ENCODE results near the gene RERE. TPM values are rescaled to one million over a fixed set of nuclear protein-coding genes. Genes with fewer than 3 reads are reported as not detected.

Gene RERE
- total and polyA plus RNA-seq, 4 donors, result 26.8 to 133 (median 82.7) TPM

DNA sequence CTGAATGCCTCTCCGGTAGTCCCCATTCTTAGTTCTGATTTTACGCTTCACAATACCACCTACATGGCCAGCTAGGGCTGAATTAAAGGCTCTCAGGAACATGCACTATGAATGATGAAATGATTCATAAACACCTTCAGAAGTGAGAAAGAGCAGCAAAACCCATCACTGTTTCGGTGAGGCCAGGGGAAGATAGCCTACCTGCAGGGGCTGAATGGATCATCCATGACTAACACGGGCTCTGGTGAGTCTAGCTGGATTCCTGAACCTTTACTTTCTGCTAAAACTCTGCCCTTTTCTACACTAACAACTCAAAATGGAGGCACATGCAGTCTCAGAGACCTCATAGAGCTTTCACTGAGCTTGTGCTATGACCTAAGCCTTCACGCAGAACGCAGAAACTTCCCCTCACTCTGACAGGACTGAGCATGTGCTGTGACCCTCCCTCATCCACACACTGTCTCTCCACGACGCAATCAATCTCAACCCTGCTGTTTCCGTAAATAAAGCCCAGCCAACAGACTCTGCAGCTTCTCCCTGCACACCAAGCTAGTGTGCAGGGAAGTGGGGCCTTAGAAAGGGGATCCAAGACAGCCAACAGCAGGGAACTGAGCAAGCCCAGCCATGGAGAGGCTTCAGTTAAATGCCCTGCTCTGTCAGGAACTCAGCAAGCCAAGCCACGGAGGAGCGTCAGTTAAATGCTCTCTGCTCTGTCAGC lies 291.7 kb downstream of the RERE start:
- ATAC-seq (ENCODE audit: low FRiP score) (peak; percentile 95), DNase-seq (peak; percentile 81 to 86)
- WGBS, 2 donors, result 0 to 1% methylated on average over 11 of the region's 11 CpGs
- H3K36me3 ChIP-seq (ENCODE audit: control insufficient read depth in 1 of 2, insufficient read depth in 2 of 2, low read length in 1 of 2), result no peaks in the 10 kb centered on the region
- H3K27me3 ChIP-seq (ENCODE audit: control insufficient read depth in 1 of 2, insufficient read depth in 2 of 2, low read length in 1 of 2), result no peaks in the 10 kb centered on the region
- intact Hi-C loops (cut with DNase I), result loop anchor here in 1 of 2 donors (10.0 kb wide), 1 partner anchor 151 kb away; no protein-coding TSS in a partner anchor
- H3K4me1 ChIP-seq (ENCODE audit: control insufficient read depth in 1 of 2, insufficient read depth in 2 of 2, low read length in 2 of 2), result peaks cover 0 to 2% of the 10 kb centered on the region in 2 donors
- peak overlapping the region; percentile 36 to 91 for H3K27ac ChIP-seq (ENCODE audit: low read depth in 1 of 2, low read length in 2 of 2)
- no peaks in the 10 kb centered on the region for H3K9me3 ChIP-seq (ENCODE audit: control insufficient read depth, low read length)
- H3K4me3 ChIP-seq (ENCODE audit: low read length in 2 of 2), result peak overlapping the region; percentile 65 to 87

DNA sequence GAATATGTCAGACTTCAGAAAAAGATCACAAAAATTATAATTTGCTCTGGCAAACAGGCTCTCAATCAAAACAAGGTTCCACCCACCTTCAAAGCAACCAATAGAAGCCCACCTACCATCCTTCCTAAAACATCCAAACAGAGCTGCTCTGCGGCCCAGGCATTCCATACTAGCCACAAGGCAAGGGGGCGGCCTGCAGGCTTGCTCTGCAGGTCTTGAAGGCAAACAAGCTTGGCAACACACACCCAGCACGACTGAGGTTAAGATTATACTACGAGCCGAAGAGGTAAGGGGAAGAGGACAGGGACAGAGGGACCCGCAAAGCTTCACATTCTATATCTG lies 292.3 kb downstream of the RERE start:
- ATAC-seq (ENCODE audit: low FRiP score) (peak; percentile 61), DNase-seq (no peak)
- WGBS, 2 donors, result 0 to 2% methylated on average over 6 of the region's 6 CpGs
- Histone ChIP-seq H3K36me3 (ENCODE audit: control insufficient read depth in 1 of 2, insufficient read depth in 2 of 2, low read length in 1 of 2) (no peaks in the 10 kb centered on the region), H3K27ac (ENCODE audit: low read depth in 1 of 2, low read length in 2 of 2) (peak overlapping the region; percentile 36 to 91), H3K4me1 (ENCODE audit: control insufficient read depth in 1 of 2, insufficient read depth in 2 of 2, low read length in 2 of 2) (peaks cover 0 to 2% of the 10 kb centered on the region in 2 donors), H3K27me3 (ENCODE audit: control insufficient read depth in 1 of 2, insufficient read depth in 2 of 2, low read length in 1 of 2) (no peaks in the 10 kb centered on the region), H3K9me3 (ENCODE audit: control insufficient read depth, low read length) (no peaks in the 10 kb centered on the region), H3K4me3 (ENCODE audit: low read length in 2 of 2) (peak overlapping the region; percentile 65 to 87)
- intact Hi-C loops (cut with DNase I), result loop anchor here in 1 of 2 donors (10.0 kb wide), 1 partner anchor 150 kb away; no protein-coding TSS in a partner anchor

DNA sequence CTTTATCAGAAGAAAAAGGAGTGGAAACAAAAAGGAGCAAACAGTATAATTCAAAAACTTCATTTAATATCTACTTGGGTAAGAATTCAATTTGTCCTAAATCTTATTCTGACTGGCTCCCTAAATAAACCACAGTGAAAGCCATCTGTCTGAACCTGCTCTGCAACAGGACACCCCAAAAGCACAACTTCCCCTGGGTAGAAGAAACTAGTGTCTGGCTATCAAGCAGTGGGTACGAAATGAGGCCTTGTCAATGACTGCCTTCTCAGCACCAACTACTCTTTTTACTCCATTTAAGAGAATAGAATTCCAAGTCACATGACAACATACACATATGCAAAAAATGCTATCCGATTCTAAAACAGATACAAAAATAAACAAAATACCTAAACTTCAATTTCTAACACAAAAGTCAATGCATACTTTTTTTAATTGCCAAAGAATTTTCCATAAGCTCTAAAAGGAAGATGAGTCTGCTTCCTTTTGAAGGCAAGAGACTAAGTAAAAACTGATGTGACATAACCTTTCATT lies 292.7 kb downstream of the RERE start:
- 4 to 11% methylated on average over 2 of the region's 2 CpGs for WGBS, 2 donors
- Histone ChIP-seq H3K4me1 (ENCODE audit: control insufficient read depth in 1 of 2, insufficient read depth in 2 of 2, low read length in 2 of 2) (peaks cover 0 to 2% of the 10 kb centered on the region in 2 donors), H3K36me3 (ENCODE audit: control insufficient read depth in 1 of 2, insufficient read depth in 2 of 2, low read length in 1 of 2) (no peaks in the 10 kb centered on the region), H3K27ac (ENCODE audit: low read depth in 1 of 2, low read length in 2 of 2) (peak overlapping the region in 1 of 2 donors; percentile 57), H3K27me3 (ENCODE audit: control insufficient read depth in 1 of 2, insufficient read depth in 2 of 2, low read length in 1 of 2) (no peaks in the 10 kb centered on the region), H3K4me3 (ENCODE audit: low read length in 2 of 2) (peak overlapping the region; percentile 42 to 87), H3K9me3 (ENCODE audit: control insufficient read depth, low read length) (no peaks in the 10 kb centered on the region)
- intact Hi-C loops (cut with DNase I), result loop anchor here in 1 of 2 donors (10.0 kb wide), 1 partner anchor 150 kb away; no protein-coding TSS in a partner anchor
- DNase-seq (no peak), ATAC-seq (ENCODE audit: low FRiP score) (no peak)

DNA sequence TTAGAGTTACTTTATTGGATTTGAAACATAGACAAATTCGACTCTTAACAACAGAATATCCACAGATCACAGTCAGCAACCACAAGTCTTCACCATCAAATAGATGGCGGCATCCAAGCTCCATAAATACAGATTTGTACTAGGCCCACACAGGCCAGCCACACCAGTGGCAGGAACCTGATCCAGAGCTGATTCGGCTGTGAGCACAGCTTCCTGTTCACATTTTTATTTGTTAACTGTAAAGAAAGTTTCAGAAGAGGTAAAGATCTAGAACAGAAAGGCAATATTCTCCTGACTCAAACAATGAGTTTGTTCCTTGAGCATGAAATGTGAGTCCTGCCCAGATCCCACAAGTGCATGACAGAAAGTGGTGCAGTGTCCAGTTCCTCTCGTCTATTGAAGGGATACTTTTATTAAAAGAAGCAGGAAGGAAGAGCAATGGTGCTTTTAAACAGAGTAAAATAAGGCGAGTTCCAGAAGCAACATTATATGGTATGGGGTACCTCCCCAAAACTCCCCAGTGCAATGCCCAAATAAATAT lies 293.7 kb downstream of the RERE start:
- ATAC-seq (ENCODE audit: low FRiP score), result no peak
- intact Hi-C loops (cut with DNase I), result loop anchor here in 1 of 2 donors (10.0 kb wide), 1 partner anchor 149 kb away; no protein-coding TSS in a partner anchor
- Histone ChIP-seq H3K4me1 (ENCODE audit: control insufficient read depth in 1 of 2, insufficient read depth in 2 of 2, low read length in 2 of 2) (peaks cover 0 to 2% of the 10 kb centered on the region in 2 donors), H3K36me3 (ENCODE audit: control insufficient read depth in 1 of 2, insufficient read depth in 2 of 2, low read length in 1 of 2) (no peaks in the 10 kb centered on the region), H3K27ac (ENCODE audit: low read depth in 1 of 2, low read length in 2 of 2) (peak overlapping the region in 1 of 2 donors; percentile 39), H3K9me3 (ENCODE audit: control insufficient read depth, low read length) (no peaks in the 10 kb centered on the region), H3K4me3 (ENCODE audit: low read length in 2 of 2) (no peak overlapping the region), H3K27me3 (ENCODE audit: control insufficient read depth in 1 of 2, insufficient read depth in 2 of 2, low read length in 1 of 2) (no peaks in the 10 kb centered on the region)
- WGBS, 2 donors, result 58 to 61% methylated on average over 5 of the region's 5 CpGs
- no peak for DNase-seq

DNA sequence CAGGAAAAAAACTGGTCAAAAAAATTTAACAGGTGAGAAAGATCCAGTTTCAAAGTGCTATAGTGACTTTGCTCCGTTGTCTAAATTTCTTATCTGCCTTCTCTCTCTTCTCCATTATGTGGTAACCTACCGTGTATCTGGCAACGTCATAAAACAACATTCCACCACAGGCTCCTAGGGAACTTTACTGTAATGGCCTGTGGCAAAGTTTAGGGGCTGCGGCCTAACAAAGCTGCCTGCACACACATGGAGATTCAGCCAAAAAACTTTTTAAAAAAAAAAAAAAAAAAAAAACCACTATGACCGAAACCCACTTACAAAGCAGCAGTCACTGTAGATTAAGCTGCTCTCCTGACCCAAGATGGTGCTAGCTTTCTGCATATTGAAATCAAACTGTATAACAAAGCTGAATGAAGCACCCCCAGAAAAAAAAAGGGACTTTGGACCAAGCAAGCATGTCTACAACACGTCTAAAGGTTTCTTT lies 296.9 kb downstream of the RERE start:
- intact Hi-C loops (cut with DNase I), result loop anchor here in 1 of 2 donors (10.0 kb wide), 1 partner anchor 146 kb away; no protein-coding TSS in a partner anchor

DNA sequence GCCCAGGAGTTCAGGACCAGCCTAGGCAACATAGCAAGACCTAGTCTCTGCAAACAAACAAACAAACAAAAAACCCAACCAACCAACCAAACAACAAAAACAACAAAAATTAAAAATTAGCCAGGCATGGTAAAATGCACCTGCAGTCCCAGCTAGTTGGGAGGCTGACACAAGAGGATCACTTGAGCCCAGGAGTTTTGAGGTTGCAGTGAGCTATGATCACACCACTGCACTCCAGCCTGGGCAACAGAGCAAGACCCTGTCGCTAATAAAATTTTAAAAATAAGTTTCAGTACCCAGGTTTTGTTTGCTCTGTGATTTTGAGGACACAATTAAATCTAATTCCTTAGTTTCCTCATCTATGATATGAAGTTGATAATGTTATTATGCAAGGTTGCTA lies 298.3 kb downstream of the RERE start:
- 96 to 99% methylated on average over 1 of the region's 1 CpG for WGBS, 2 donors
- intact Hi-C loops (cut with DNase I), result no loop called here
- no peak for DNase-seq
- no peaks in the 10 kb centered on the region for H3K36me3 ChIP-seq (ENCODE audit: control insufficient read depth in 1 of 2, insufficient read depth in 2 of 2, low read length in 1 of 2)
- H3K27me3 ChIP-seq (ENCODE audit: control insufficient read depth in 1 of 2, insufficient read depth in 2 of 2, low read length in 1 of 2), result no peaks in the 10 kb centered on the region
- no peak for ATAC-seq (ENCODE audit: low FRiP score)
- H3K27ac ChIP-seq (ENCODE audit: low read depth in 1 of 2, low read length in 2 of 2), result no peak overlapping the region
- no peak overlapping the region for H3K4me3 ChIP-seq (ENCODE audit: low read length in 2 of 2)
- peaks cover 0 to 5% of the 10 kb centered on the region in 2 donors for H3K4me1 ChIP-seq (ENCODE audit: control insufficient read depth in 1 of 2, insufficient read depth in 2 of 2, low read length in 2 of 2)
- H3K9me3 ChIP-seq (ENCODE audit: control insufficient read depth, low read length), result no peaks in the 10 kb centered on the region

More for the DNA sequence above, 296.9 kb downstream of the RERE start:
- DNase-seq (no peak), ATAC-seq (ENCODE audit: low FRiP score) (no peak)
- 57 to 67% methylated on average over 6 of the region's 6 CpGs for WGBS, 2 donors
- H3K27ac ChIP-seq (ENCODE audit: low read depth in 1 of 2, low read length in 2 of 2), result no peak overlapping the region
- peaks cover 0 to 6% of the 10 kb centered on the region in 2 donors for H3K4me1 ChIP-seq (ENCODE audit: control insufficient read depth in 1 of 2, insufficient read depth in 2 of 2, low read length in 2 of 2)
- H3K27me3 ChIP-seq (ENCODE audit: control insufficient read depth in 1 of 2, insufficient read depth in 2 of 2, low read length in 1 of 2), result no peaks in the 10 kb centered on the region
- no peak overlapping the region for H3K4me3 ChIP-seq (ENCODE audit: low read length in 2 of 2)
- H3K9me3 ChIP-seq (ENCODE audit: control insufficient read depth, low read length), result no peaks in the 10 kb centered on the region
- no peaks in the 10 kb centered on the region for H3K36me3 ChIP-seq (ENCODE audit: control insufficient read depth in 1 of 2, insufficient read depth in 2 of 2, low read length in 1 of 2)

DNA sequence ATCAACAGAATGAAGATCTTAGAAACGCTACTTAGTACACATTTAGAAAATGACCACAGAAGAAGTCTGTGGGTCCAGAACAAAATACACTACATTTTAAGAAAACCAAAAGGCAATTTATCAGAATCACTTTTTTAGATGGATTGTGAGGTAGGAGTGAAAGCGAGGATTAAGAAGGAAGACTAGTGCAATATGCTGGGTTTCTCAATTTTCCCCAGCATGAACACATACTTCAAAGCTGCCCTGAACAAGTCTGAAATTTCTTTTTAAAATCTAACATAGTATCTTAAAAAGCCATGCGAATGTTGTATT lies 299.0 kb downstream of the RERE start:
- intact Hi-C loops (cut with DNase I), result no loop called here
- no peaks in the 10 kb centered on the region for H3K9me3 ChIP-seq (ENCODE audit: control insufficient read depth, low read length)
- H3K4me3 ChIP-seq (ENCODE audit: low read length in 2 of 2), result no peak overlapping the region
- 78 to 79% methylated on average over 3 of the region's 3 CpGs for WGBS, 2 donors
- H3K27me3 ChIP-seq (ENCODE audit: control insufficient read depth in 1 of 2, insufficient read depth in 2 of 2, low read length in 1 of 2), result no peaks in the 10 kb centered on the region
- DNase-seq (no peak), ATAC-seq (ENCODE audit: low FRiP score) (no peak)
- H3K27ac ChIP-seq (ENCODE audit: low read depth in 1 of 2, low read length in 2 of 2), result no peak overlapping the region
- peaks cover 0 to 5% of the 10 kb centered on the region in 2 donors for H3K4me1 ChIP-seq (ENCODE audit: control insufficient read depth in 1 of 2, insufficient read depth in 2 of 2, low read length in 2 of 2)
- H3K36me3 ChIP-seq (ENCODE audit: control insufficient read depth in 1 of 2, insufficient read depth in 2 of 2, low read length in 1 of 2), result no peaks in the 10 kb centered on the region

DNA sequence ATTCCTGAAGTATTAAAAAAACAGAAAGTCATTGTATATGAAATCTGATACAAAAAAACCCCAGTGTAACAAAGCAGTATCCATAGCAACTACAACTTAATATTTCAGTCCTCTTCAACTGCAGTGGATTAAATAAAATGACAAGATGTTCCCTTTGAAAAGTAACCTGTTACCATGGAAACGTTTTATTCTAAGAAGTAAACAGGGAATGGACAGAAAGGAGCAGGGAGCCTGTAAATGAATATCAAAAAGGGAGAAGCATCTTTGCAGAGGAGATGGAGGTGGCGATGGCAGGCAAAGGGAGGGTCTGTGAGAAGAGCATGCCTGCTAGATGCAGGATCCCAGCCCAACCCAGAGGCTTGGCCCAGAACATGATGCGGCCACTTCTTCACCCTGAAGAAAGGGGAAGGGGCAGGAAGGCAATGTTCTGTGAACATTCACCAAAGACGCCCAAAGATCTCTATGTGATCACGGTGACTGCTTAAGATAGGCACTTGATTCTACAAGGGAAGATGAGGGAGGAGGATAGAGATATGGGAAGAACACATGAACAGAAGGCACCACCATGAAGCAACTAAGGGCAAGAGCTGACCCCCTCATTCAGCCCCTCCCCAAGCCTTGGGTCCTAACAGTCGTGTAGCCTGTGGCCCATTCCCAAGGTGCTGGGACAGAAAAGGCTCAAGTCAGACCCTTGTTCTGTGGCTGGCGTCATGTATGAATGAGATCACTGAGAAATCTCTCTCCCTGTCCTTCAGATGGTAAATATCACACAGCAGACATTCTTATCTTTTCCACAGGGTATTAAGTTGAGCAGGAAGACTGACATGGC lies 299.6 kb downstream of the RERE start:
- ATAC-seq (ENCODE audit: low FRiP score) (no peak), DNase-seq (no peak)
- Histone ChIP-seq H3K9me3 (ENCODE audit: control insufficient read depth, low read length) (no peaks in the 10 kb centered on the region), H3K4me1 (ENCODE audit: control insufficient read depth in 1 of 2, insufficient read depth in 2 of 2, low read length in 2 of 2) (peaks cover 0 to 5% of the 10 kb centered on the region in 2 donors), H3K27me3 (ENCODE audit: control insufficient read depth in 1 of 2, insufficient read depth in 2 of 2, low read length in 1 of 2) (no peaks in the 10 kb centered on the region), H3K4me3 (ENCODE audit: low read length in 2 of 2) (no peak overlapping the region), H3K27ac (ENCODE audit: low read depth in 1 of 2, low read length in 2 of 2) (no peak overlapping the region), H3K36me3 (ENCODE audit: control insufficient read depth in 1 of 2, insufficient read depth in 2 of 2, low read length in 1 of 2) (no peaks in the 10 kb centered on the region)
- WGBS, 2 donors, result 73 to 75% methylated on average over 7 of the region's 7 CpGs
- intact Hi-C loops (cut with DNase I), result no loop called here
